ENCODE results near the gene VWDE.

GRCh38 chr7:12398186-12398585 is 5.5 kb downstream of the VWDE start:
- no peak for TF ChIP-seq CTCF (IDR thresholded peaks at IDR 0.05; ENCODE audit: insufficient read depth, low read depth, low read length)
- TF ChIP-seq EZH2 (IDR thresholded peaks at IDR 0.05; ENCODE audit: insufficient read depth, low read length) = no peak

Measured in astrocyte (in vitro differentiated cells and primary cell).